GM18502 (cell line): ENCODE data around the gene CHD5.

Source experiments
- ATAC-seq: cut with Tn5 transposase; IDR thresholded peaks from one replicate; pipeline ENCODE4 v1.9.1; 2021; ENCODE audit warnings: mild to moderate bottlenecking; ENCODE audit not compliant: unreplicated experiment, poor library complexity

The CHD5 gene

DNA sequence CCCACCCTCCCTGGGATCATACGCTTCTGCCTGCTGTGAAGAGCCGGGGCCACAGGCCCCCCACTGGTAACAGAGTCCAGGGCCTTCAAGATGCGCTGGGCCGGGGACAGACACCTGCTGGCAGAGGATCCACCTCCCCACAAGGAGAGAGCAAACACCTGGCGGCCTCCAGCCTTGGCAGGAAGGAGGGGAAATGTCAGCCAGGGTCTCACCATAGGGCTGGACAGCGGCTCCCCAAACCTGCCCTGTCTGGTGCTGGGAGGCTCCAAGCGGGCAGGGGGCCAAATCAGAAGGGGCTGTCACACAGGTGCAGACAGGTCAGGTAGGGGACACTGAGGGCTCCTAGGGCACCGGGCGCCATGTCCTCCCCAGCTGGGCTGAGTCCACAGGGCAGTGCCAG is 75.5 kb downstream of the CHD5 start:
- ATAC-seq, result no peak

DNA sequence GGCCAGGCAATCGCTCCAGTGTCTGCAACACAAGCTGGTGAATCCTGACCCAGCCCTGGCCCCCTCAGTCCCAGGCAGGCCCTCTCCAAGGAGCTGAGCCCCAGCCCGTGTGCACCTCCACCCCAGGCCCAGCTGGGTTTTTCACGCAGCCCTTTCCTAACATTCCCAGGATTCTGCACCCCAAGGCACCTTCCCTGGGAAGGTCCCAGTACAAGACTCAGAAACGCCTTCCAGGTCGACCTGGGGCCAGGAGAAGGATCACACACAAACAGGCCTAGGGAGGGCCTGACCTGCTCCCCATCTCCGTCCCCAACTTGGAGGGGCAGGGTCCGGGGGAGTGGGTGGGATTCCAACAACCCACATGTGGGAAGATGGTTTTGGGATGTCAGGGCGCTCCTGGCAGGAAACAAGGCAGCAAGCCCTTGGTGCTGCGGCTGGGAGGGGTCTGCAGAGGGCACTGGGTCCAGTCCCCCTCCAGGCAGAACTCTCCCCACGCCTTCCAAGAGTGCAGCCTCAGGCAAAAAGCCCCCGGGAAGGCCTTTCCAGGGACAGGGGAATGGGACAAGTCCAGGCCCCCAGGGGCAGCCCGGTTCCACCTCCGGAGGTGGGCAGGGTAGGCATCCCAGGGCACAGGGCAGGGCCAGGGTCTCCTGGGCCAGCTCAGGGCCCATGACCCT is 76.1 kb downstream of the CHD5 start:
- no peak for ATAC-seq

GRCh38 chr1:6103111-6103853 is 76.8 kb downstream of the CHD5 start:
- no peak for ATAC-seq

DNA sequence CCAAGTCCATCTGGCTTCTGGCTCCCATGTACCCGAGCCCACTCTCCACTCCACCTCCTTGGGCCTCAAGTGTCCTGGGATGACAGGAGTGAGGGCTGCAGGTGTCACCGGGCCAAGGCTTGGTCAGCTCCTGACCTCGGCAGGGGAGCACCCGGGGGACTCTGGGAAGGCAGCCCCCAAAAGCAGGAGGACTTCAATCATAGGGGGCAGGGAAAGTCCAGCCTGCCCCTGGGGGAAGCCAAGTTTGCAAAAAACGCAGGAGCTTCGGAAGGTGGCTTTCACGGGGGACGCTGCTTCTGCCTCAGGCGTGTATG is 77.6 kb downstream of the CHD5 start:
- no peak for ATAC-seq

- ATAC-seq, result no peak
Observed at GRCh38 chr1:6101826-6102531, 78.1 kb downstream of the CHD5 start.

DNA sequence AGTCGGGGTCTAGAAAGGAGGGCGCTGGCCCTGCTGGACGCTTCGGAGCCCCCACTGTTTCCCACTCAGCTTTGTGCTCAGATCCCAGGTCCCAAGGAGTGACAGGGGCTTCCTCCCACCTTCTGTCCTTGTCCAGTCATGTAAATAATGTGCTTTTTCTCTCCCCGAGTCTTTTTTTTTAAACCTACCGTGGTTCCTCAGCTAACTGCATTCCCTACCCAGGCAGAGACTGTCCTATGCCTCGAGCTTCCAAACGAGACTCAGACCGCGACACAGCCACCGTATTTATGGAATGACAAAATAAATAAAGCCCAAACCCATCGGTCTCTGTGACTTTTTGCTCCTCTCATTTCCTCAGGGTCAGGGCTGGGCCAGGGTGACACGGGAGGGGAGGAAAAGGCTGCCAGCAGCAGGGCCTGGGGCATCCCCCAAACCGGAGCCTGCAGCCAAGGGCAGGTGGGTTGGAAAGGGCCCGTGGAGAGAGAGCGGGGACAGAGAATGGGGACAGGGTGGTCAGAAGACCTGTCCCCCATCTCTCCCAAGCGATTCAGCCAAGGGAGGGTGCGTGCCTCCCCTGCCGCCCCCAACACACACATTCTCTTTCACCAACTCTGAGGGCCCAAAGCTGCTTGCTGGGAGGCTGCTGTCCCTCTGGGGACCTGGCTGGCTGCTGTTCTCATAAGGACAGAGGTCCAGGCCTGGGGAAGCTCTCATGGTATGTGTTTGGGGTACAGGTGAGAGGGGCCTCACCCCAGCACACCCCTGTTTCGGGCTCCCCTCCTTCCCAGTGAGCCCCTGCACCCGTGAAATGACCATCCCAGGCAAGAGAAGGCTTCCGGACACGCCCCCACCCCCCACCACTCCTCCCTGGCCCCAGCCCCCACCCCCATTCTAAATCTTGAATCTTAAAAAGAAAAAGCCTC is 79.0 kb downstream of the CHD5 start:
- ATAC-seq, result no peak

DNA sequence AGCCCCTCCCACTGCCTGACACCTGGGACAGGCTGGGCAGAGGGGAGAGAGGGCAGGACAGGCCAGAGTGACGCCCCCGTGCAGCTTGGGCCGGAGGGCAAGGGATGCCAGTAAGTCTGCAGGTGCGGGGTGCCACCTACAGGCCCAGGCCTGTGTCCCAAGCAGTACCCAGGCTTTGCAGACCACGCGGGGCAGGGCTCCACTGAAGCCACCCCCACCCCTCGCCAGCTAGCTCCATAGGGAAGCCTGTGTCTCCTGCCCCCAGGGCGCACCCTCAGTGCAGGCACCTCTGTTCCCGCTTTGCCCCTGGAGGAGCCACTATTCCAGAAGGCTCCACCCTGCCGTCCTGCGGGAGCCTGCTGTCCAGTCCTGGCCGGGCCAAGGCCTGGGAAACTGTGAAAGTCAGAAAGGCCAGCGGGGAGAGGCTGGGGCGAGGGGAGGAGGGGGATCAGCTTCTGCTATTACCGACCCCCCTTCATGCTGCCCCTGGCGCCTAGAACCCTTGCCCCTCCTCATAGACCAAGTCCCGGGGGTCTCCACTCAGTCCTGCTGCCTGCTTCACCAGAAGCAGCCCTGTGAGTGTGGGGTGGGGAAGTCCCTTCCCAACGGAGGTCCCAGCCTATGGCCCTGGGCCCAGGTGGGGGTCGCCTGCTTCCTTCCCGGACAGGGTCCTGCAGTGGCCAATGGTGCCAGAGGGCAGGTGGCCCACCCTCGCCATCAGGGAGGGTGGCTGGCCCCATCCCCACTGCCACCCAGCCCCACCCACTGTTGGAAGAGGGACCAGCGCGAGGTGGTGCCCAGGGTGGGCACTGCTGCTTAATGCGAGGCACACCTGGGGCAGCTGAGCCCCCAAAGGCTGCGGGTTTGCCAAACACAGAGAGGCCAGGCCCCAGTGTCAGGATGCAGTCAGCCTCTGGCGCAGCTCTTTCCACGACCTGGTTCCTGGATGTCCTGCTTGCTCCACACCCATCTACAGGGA is 80.0 kb downstream of the CHD5 start:
- no peak for ATAC-seq

DNA sequence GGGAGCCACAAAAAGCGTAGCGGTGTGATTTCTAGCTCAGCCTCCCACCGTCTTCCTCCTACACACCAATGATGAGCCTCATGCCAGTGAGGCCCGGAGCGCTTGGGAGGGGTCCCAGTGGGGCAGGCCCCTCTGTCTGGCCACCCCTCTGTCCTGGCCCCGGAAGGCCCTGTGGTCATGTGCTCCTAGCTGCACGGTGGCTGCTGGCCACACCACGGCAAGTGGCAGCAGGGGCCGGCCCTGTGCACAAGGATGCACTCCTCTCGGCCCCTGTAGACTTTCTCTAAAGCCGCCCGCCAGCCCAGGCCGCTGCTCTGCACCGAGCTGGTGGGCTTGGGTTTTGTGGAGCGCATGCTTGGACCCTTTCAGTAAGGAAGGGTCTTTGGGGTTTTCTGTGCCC is 80.8 kb downstream of the CHD5 start:
- ATAC-seq, result no peak

DNA sequence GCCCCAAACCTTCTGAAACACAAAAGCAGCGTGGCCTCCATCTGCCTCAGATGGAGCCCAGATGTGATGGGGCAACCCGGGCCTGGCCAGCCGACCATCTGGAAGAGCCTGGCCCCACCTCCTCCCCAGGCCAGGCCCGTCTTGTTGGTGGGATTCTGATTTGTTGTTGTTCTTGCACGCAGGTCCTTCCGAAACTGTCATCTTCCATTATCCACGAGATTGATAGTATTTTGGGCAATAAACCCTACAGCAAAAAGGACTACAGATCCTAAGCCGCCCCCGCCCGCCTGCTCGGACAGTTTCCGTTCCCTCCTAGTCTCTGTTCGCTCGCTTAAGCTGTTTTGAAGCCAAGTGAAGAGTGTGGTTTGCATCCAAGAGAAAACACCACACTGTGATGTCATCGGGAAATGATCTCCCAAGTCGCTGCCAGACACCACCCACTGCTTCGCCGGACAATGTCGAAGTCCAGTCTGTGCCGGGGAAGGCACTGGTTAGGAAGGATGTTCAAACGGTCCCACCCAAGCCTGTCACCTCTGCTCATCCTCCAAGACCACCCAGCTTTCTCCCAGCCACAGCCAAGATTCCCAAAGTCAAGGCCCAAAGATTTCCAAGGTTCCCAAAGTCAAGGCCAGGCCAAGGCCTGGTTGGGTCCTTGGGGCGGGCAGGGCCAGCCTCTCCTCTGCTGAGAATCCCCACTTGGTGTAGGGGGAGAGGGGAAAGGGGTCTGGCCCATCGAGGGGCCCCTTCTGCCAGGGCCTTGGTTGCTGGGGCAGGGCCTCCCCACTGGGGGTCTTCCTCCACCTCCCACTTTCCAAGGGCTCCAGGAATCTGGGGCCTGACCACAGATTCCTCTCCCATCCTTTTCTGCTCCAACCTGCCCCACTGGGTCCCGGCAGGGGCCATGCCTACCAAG is 81.6 kb downstream of the CHD5 start:
- no peak for ATAC-seq

DNA sequence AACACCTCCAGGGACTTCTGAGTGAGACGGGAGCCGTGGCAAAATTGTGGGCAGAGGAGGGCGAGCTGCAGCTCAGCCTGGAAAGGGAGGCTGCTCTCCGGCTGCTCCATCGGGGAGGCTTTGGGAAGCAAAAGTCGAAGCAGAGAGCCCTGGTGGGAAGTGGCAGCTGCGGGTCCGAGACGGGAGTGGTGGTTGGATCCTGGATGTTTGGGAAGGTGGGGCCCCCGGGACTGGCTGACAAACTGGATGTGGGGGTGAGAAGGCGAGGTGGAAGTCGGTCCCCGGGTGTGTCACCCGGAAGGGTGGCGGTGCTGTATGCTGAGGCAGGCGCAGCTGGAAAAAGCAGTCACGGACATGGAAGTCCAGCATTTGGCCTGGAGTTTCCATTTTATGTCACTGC is 82.3 kb downstream of the CHD5 start:
- no peak for ATAC-seq

- ATAC-seq, result no peak
Observed at GRCh38 chr1:6097117-6097595, 83.0 kb downstream of the CHD5 start.

- ATAC-seq, result no peak
Observed at GRCh38 chr1:6096243-6097116, 83.6 kb downstream of the CHD5 start.

DNA sequence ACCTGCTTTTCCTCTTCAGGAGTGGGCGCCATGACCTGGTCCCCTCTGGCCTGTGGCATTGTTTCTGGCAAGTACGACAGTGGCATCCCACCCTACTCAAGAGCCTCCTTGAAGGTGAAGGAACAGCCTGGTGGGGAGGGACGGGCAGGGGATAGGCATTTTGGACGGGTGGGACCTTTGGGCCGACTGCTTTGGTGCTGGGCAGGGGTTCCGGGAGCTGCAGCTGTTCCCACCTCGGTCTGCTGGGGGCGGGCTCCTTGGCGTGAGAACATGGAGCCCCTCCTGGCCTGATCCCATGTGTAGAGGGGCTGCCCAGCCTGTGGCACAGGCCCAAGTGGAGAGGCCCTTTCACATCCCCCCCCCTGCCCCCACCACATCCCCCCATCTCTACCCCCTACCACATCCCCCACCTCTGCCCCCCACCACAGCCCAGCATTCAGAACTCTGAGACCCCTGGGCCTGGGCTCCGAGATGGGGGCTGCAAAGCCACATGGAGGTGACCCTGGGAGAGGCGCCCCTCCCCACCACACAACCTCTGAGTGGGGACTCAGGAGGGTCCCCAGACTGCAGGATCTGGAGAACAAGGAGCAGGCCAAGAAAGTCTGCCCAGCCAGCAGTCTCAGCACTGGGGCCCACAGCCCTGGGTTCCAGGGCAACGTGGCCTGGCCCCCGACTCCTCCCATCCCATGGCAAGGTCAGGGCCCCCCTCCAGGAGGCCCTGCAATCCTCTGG is 84.4 kb downstream of the CHD5 start:
- no peak for ATAC-seq

DNA sequence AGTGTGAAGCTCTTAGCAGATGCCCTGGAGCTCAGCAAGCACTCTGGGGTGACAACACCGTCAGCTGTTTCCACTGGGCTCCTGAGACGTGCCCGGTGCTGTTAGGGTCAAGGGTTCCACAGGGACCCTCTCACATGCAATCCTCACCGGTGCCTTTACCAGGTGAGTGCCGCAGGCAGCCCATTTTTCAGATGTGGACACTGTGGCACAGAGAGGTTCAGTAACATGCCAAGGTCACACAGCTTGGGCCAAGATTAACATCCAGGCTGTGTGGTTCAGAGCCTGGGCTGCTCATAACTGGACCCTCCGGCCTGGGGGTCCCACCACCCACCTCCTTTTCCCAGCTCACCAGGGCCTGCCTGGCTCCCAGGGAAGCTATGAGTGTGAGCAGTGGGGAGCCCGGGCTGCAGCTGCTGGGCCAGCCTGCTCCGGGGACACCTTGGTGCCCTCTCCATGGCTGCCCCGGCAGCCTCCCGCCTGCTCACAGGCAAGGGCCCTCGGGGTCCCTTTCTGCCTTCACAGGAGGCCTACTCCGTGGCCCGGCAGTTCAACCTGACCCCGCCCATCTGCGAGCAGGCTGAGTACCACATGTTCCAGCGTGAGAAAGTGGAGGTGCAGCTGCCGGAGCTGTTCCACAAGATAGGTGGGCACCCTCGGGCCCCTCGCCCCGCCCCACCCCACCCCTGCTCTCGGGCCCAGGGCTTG is 85.2 kb downstream of the CHD5 start:
- no peak for ATAC-seq

GRCh38 chr1:6094246-6094645 is 85.9 kb downstream of the CHD5 start:
- ATAC-seq, result no peak

DNA sequence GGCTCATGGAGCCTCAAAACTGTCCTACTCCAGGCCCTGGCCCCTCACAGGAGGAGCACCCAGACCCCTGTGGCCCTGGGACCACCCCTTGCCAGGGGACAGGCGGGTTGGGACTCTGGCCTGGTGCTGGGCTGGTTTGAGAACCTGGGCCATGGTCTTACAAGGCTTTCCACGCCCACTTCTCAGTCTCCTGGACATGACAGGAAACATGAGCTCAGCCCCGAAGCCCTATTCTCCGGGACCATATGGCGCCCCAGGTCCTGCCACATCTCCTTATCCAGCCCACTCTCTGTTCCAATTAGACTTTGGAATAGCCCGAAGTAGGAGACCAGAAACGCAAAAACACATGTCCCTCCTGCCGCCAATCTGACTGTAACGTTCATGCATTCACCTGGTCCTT is 86.5 kb downstream of the CHD5 start:
- ATAC-seq, result no peak
